NCI-H2196 treated with DMSO at 0.1 percent for 48 hours (cell line): ENCODE data around the gene ALOX15B.
"Not testable (repeated sequence)": the region's sequence is repeated elsewhere in the genome, so short reads cannot be mapped to it uniquely, and the experiment has no call there.

Source experiments
- DNase-seq: peaks from one replicate; lab custom pipeline; 2025; ENCODE audit not compliant: unreplicated experiment; lab: John Stamatoyannopoulos, UW

ALOX15B gene

GRCh38 chr17:8013731-8014557 lies 24.9 kb upstream of the ALOX15B start:
- DNase-seq = no peak

GRCh38 chr17:8014558-8014850 lies 24.4 kb upstream of the ALOX15B start:
- DNase-seq = no peak

- DNase-seq = no peak
Measured at GRCh38 chr17:8015236-8015956, 23.5 kb upstream of the ALOX15B start.

- DNase-seq = no peak
Measured at GRCh38 chr17:8015957-8016631, 22.8 kb upstream of the ALOX15B start.

GRCh38 chr17:8016632-8017424 lies 22.0 kb upstream of the ALOX15B start:
- DNase-seq = no peak

- DNase-seq = no peak
Measured at GRCh38 chr17:8018436-8018835, 20.4 kb upstream of the ALOX15B start.

- no peak for DNase-seq
Measured at GRCh38 chr17:8019166-8019565, 19.7 kb upstream of the ALOX15B start.

- DNase-seq = no peak
Measured at GRCh38 chr17:8019665-8020650, 18.9 kb upstream of the ALOX15B start.

- DNase-seq = no peak
Measured at GRCh38 chr17:8020776-8021564, 17.9 kb upstream of the ALOX15B start.

GRCh38 chr17:8021565-8022359 lies 17.1 kb upstream of the ALOX15B start:
- DNase-seq = no peak

- DNase-seq = no peak
Measured at GRCh38 chr17:8022360-8023003, 16.4 kb upstream of the ALOX15B start.

- DNase-seq = not testable (repeated sequence)
Measured at GRCh38 chr17:8024161-8024560, 14.7 kb upstream of the ALOX15B start.

GRCh38 chr17:8025176-8025911 lies 13.5 kb upstream of the ALOX15B start:
- no peak for DNase-seq

- DNase-seq = no peak
Measured at GRCh38 chr17:8029121-8029520, 9.7 kb upstream of the ALOX15B start.

GRCh38 chr17:8031261-8031661 lies 7.6 kb upstream of the ALOX15B start:
- DNase-seq = no peak

- DNase-seq = no peak
Measured at GRCh38 chr17:8031950-8032349, 6.9 kb upstream of the ALOX15B start.

- no peak for DNase-seq
Measured at GRCh38 chr17:8032442-8032841, 6.4 kb upstream of the ALOX15B start.
